Sigmoid colon (tissue), 4 donors: ENCODE data around the gene APOL6.

Source experiments
- POLR2AphosphoS5 ChIP-seq, 4 donors: sonication (generic); formaldehyde crosslinking; IDR thresholded peaks; one replicate each; pipeline ENCODE4 v1.6.1; 2017; ENCODE audit warnings: antibody characterized with exemption in 4 of 4
- TF ChIP-seq, protein P1 (sequence below), 4 experiments: fragments of 450-650 bp in 3 of 4; fragments of 200-600 bp in 1 of 4; IDR thresholded peaks; one replicate each; pipeline ENCODE4 v1.5.1; 2016 to 2019; ENCODE audit warnings: antibody characterized with exemption in 4 of 4, mild to moderate bottlenecking in 3 of 4, moderate library complexity in 2 of 4

DNA sequence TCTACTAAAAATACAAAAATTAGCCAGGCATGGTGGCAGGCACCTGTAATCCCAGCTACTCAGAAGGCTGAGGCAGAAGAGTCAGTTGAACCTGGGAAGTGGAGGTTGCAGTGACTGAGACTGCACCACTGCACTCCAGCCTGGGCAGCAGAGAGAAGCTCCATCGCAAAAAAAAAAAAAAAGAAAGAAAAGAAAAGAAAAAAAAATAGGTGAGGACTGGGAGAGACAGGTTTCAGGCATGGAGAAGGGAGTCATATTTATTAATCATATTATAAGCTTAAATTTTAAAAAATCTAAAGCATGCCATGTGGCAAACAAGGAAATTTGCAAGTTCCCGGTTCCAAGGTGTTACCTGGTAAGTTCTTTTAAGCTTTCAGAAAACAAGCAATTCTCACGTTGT is 69.3 kb downstream of the APOL6 start, which contains the start of gene APOL5:
- TF ChIP-seq, protein P1, sequence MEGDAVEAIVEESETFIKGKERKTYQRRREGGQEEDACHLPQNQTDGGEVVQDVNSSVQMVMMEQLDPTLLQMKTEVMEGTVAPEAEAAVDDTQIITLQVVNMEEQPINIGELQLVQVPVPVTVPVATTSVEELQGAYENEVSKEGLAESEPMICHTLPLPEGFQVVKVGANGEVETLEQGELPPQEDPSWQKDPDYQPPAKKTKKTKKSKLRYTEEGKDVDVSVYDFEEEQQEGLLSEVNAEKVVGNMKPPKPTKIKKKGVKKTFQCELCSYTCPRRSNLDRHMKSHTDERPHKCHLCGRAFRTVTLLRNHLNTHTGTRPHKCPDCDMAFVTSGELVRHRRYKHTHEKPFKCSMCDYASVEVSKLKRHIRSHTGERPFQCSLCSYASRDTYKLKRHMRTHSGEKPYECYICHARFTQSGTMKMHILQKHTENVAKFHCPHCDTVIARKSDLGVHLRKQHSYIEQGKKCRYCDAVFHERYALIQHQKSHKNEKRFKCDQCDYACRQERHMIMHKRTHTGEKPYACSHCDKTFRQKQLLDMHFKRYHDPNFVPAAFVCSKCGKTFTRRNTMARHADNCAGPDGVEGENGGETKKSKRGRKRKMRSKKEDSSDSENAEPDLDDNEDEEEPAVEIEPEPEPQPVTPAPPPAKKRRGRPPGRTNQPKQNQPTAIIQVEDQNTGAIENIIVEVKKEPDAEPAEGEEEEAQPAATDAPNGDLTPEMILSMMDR (IDR thresholded peaks at IDR 0.05), result no peak
- TF ChIP-seq POLR2AphosphoS5 (IDR thresholded peaks at IDR 0.05), result no peak
